GM12878 (cell line): Measurements from ENCODE around the gene EDN2. TPM values are rescaled to one million over a fixed set of nuclear protein-coding genes. Genes with fewer than 3 reads are reported as not detected.

Experiments used
- ATAC-seq: fragments of 200-7000 bp; cut with Tn5 transposase; 3 replicates; pipeline ENCODE4 v1.9.1; 2020; ENCODE audit warnings: mild to moderate bottlenecking, moderate library complexity
- BruUV-seq: library from RNA; stranded (reverse); fragments of 400-500 nt; replicated peaks from 2 replicates; lab custom pipeline; 2021; lab: Mats Ljungman, UMichigan
- CTCF ChIA-PET: fragments of 300-600 bp; sonication (Branson Sonifier 250); formaldehyde crosslinking; extraction: SDS; loops from one replicate; lab custom pipeline; 2021; ENCODE audit warnings: inconsistent platforms; lab: Yijun Ruan, JAX
- POLR2A ChIA-PET: fragments of 350-600 bp; formaldehyde crosslinking; extraction: SDS; loops from one replicate; lab custom pipeline; 2021; ENCODE audit warnings: inconsistent platforms; lab: Charles Lee
- RAD21 ChIA-PET: fragments of 300-600 bp; sonication (Branson Sonifier 250); formaldehyde crosslinking; loops from one replicate; lab custom pipeline; 2023; ENCODE audit warnings: antibody characterized with exemption; ENCODE audit not compliant: unreplicated experiment; lab: Charles Lee
- SMC1A ChIA-PET: fragments of 300-600 bp; sonication (Branson Sonifier 250); formaldehyde crosslinking; loops from one replicate; lab custom pipeline; 2023; ENCODE audit not compliant: unreplicated experiment, uncharacterized antibody; lab: Charles Lee
- DNase-seq: peaks from one replicate; pipeline ENCODE4 v3.0.0-alpha.2; 2011; ENCODE audit warnings: low read depth, low spot score
- FAIRE-seq: peaks from 3 replicates; lab custom pipeline; 2011; peaks lifted over from hg19 to GRCh38; lab: Jason Lieb, UNC
- H2AFZ ChIP-seq: 2 replicates; pipeline ENCODE4 v1.6.0; 2011; ENCODE audit warnings: low read depth, low read length, control low read depth; ENCODE audit not compliant: control insufficient read depth
- H3K27ac ChIP-seq: 2 replicates; pipeline ENCODE4 v1.5.1; 2011; ENCODE audit warnings: control low read depth; ENCODE audit not compliant: control insufficient read depth, insufficient read depth
- H3K27me3 ChIP-seq, 2 experiments: replicated peaks in 1 of 2; 2 replicates each; pipeline versions ENCODE4 v1.6.0 to v1.6.1; 2011; ENCODE audit warnings: low read length in 1 of 2; ENCODE audit not compliant: control insufficient read depth in 2 of 2, insufficient read depth in 2 of 2
- H3K36me3 ChIP-seq, 2 experiments: 2 replicates each; pipeline ENCODE4 v1.5.1; 2011; ENCODE audit warnings: low read length in 1 of 2; ENCODE audit not compliant: control insufficient read depth in 2 of 2, insufficient read depth in 2 of 2
- H3K4me1 ChIP-seq: 2 replicates; pipeline ENCODE4 v1.6.1; 2011; ENCODE audit warnings: mild to moderate bottlenecking, low read length, moderate library complexity, mixed read lengths; ENCODE audit not compliant: control insufficient read depth, insufficient read depth
- H3K4me2 ChIP-seq: 2 replicates; pipeline ENCODE4 v1.6.0; 2011; ENCODE audit warnings: control low read depth; ENCODE audit not compliant: control insufficient read depth, insufficient read depth
- H3K4me3 ChIP-seq: fragments of 200-600 bp; sonication (generic); 2 replicates; pipeline ENCODE4 v1.5.1; 2016
- H3K79me2 ChIP-seq: 2 replicates; pipeline ENCODE4 v1.6.0; 2011; ENCODE audit warnings: low read length; ENCODE audit not compliant: control insufficient read depth, insufficient read depth
- H3K9ac ChIP-seq: 2 replicates; pipeline ENCODE4 v1.8.0; 2011; ENCODE audit warnings: low read length, control low read depth, mixed read lengths; ENCODE audit not compliant: control insufficient read depth, insufficient read depth
- H3K9me3 ChIP-seq: replicated peaks from 3 replicates; pipeline ENCODE4 v1.5.1; 2011; ENCODE audit warnings: mild to moderate bottlenecking, low read length; ENCODE audit not compliant: control insufficient read depth, insufficient read depth
- H4K20me1 ChIP-seq: 2 replicates; pipeline ENCODE4 v1.6.0; 2011; ENCODE audit not compliant: control insufficient read depth, insufficient read depth
- PML ChIP-seq: IDR thresholded peaks from 2 replicates; pipeline ENCODE4 v1.6.1; 2012; ENCODE audit warnings: low read length, inconsistent platforms
- ZNF592 ChIP-seq: fragments of 450-650 bp; IDR thresholded peaks from 2 replicates; pipeline ENCODE4 v1.6.1; 2017; ENCODE audit warnings: mild to moderate bottlenecking, moderate library complexity
- WGBS: methylation state at CpG from one replicate; pipeline ENCODE4 v1.1.6; 2016; ENCODE audit warnings: low lambda C conversion rate; ENCODE audit not compliant: insufficient replicate concordance, insufficient coverage; ENCODE audit errors: missing lambda C conversion rate; 5-methylcytosine and 5-hydroxymethylcytosine counted together
- in situ Hi-C: fragments of 300-500 bp; cut with MboI; formaldehyde crosslinking; loops from 9 replicates; pipeline ENCODE4 v1.14.3; 2018; ENCODE audit warnings: mixed read lengths
- intact Hi-C: fragments of 100-400 bp; cut with micrococcal nuclease; formaldehyde crosslinking; loops from one replicate; pipeline ENCODE4 v1.14.2; 2022; ENCODE audit not compliant: unreplicated experiment
- polyA plus RNA-seq, 11 experiments: library from polyadenylated mRNA; depleted of rRNA in 4 of 11; unstranded in 6 of 11; stranded (reverse) in 5 of 11; fragments of >200 nt; fragmentation: Nextera tagmentation in 4 of 11; fragmentation: Illumina TruSeq in 1 of 11; extraction: Ambion mirVana in 4 of 11; extraction: Trizol in 1 of 11; gene quantifications; 1 replicate in 1 of 11; 2 replicates in 10 of 11; pipeline versions ENCODE4 v1.2.1 to v1.2.3, GENCODE V29; 2011 to 2016; ENCODE audit warnings: inconsistent platforms in 2 of 11, missing spikeins in 2 of 11, low read depth in 1 of 11
- total RNA-seq, 4 experiments: library from RNA; depleted of rRNA in 3 of 4; stranded (reverse); fragments of >200 nt in 3 of 4; fragmentation: Illumina TruSeq in 1 of 4; extraction: Trizol in 1 of 4; gene quantifications; 2 replicates each; pipeline versions ENCODE4 v1.2.1 to v1.2.3, GENCODE V29; 2013 to 2021

Gene EDN2
- total and polyA plus RNA-seq, 10 of the 15 experiments (the other 5 are each of a cell fraction or from before 2014, with no cell fraction given) = 0.11 to 1.5 (median 0.43) TPM; not detected in 1

DNA sequence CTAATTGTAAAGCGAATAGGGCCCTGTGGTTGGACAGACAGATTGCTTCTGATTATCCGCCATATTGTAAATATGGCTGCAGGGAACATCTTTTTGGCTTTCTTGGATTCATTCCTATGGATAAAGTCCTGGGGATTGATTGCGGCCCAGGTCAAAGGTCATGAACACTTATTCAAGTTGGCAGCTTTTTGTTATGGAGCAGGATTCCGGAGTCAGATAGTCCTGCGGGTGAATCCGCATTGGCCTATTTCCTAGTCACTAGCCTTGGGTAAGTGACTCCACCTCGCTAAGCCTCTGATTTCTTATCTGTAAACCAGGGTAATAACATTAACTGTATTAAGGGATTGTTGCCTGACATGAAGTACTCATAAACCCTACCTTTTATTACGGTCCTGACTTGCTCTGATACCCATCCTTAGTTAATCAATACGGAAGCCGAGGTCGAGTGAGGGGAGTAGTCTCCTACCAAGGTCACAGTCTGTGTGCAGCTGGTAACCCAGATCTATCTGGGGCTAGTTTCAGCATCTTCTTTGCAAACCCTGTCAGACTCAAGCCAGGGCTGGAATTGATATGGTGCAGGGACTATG, 31.7 kb downstream of the EDN2 start:
- Histone ChIP-seq H3K4me3 (no peak overlapping the region), H3K9me3 (no peaks in the 10 kb centered on the region), H3K36me3 (no peaks in the 10 kb centered on the region), H2AFZ (no peak overlapping the region), H3K79me2 (no peaks in the 10 kb centered on the region), H3K4me1 (no peaks in the 10 kb centered on the region), H3K9ac (no peak overlapping the region), H3K4me2 (no peak overlapping the region), H3K27ac (no peak overlapping the region), H4K20me1 (no peaks in the 10 kb centered on the region), H3K27me3 (no peaks in the 10 kb centered on the region; a peak in 2 of 4 replicates)
- FAIRE-seq (no peak), ATAC-seq (no peak), DNase-seq (no peak)
- TF ChIP-seq PML (no peak), ZNF592 (no peak)
- intact Hi-C loops (no loop called here), in situ Hi-C loops (no loop called here)
- 45% methylated on average over 11 of the region's 11 CpGs for WGBS
- ChIA-PET RAD21 (no interaction called here), CTCF (interaction anchor here (1.0 kb wide), 1 partner anchor 21 kb away, joined by 3 read pairs; no protein-coding TSS in a partner anchor), POLR2A (no interaction called here), SMC1A (no interaction called here)
- BruUV-seq = no TSS peak
